GM23248 (cell line): ENCODE measurements around the gene RELN. TPM values are rescaled to one million over a fixed set of nuclear protein-coding genes. Genes with fewer than 3 reads are reported as not detected.
A peak's percentile ranks its signal among the peaks of the same experiment; 100 is the strongest.
"Not testable (repeated sequence)": the region's sequence is repeated elsewhere in the genome, so short reads cannot be mapped to it uniquely, and the experiment has no call there.

Experiments
- DNase-seq: peaks from one replicate; pipeline ENCODE4 v3.0.0-alpha.2; 2015
- H2AFZ ChIP-seq: fragments of 200-600 bp; sonication (generic); 2 replicates; pipeline ENCODE4 v1.6.1; 2016; ENCODE audit warnings: antibody characterized with exemption
- H3F3A ChIP-seq: fragments of 200-600 bp; sonication (generic); 2 replicates; pipeline ENCODE4 v1.6.1; 2016; ENCODE audit warnings: mild to moderate bottlenecking, antibody characterized with exemption, mixed run types; ENCODE audit not compliant: insufficient read depth
- H3K27ac ChIP-seq: fragments of 200-600 bp; sonication (generic); 2 replicates; pipeline ENCODE4 v1.5.1; 2016; ENCODE audit warnings: mild to moderate bottlenecking
- H3K27me3 ChIP-seq: fragments of 200-600 bp; sonication (generic); replicated peaks from 2 replicates; pipeline ENCODE4 v1.6.1; 2016; ENCODE audit warnings: mild to moderate bottlenecking; ENCODE audit not compliant: insufficient read depth
- H3K36me3 ChIP-seq: fragments of 200-600 bp; sonication (generic); 2 replicates; pipeline ENCODE4 v1.6.1; 2016; ENCODE audit warnings: low read depth, mild to moderate bottlenecking
- H3K4me1 ChIP-seq: fragments of 200-600 bp; sonication (generic); 2 replicates; pipeline ENCODE4 v1.6.1; 2016; ENCODE audit warnings: mild to moderate bottlenecking; ENCODE audit not compliant: insufficient read depth
- H3K4me2 ChIP-seq: fragments of 200-600 bp; sonication (generic); one replicate; pipeline ENCODE4 v1.6.1; 2016; ENCODE audit warnings: mild to moderate bottlenecking; ENCODE audit not compliant: unreplicated experiment
- H3K4me3 ChIP-seq: fragments of 200-600 bp; sonication (generic); 2 replicates; pipeline ENCODE4 v1.5.1; 2016; ENCODE audit warnings: mild to moderate bottlenecking
- H3K79me2 ChIP-seq: fragments of 200-600 bp; sonication (generic); 2 replicates; pipeline ENCODE4 v1.6.1; 2016; ENCODE audit warnings: mild to moderate bottlenecking; ENCODE audit not compliant: insufficient read depth
- H3K9ac ChIP-seq: fragments of 200-600 bp; sonication (generic); 2 replicates; pipeline ENCODE4 v1.6.1; 2016; ENCODE audit warnings: mild to moderate bottlenecking
- H3K9me2 ChIP-seq: fragments of 200-600 bp; sonication (generic); 2 replicates; pipeline ENCODE4 v1.6.1; 2016; ENCODE audit warnings: mixed run types, mild to moderate bottlenecking, moderate library complexity; ENCODE audit not compliant: insufficient read depth
- H3K9me3 ChIP-seq: fragments of 200-600 bp; sonication (generic); one replicate; pipeline ENCODE4 v1.6.1; 2017; ENCODE audit warnings: low read depth
- H4K20me1 ChIP-seq: fragments of 200-600 bp; sonication (generic); 2 replicates; pipeline ENCODE4 v1.6.0; 2016; ENCODE audit not compliant: insufficient read depth
- EZH2 ChIP-seq: fragments of 200-600 bp; sonication (generic); IDR thresholded peaks from 2 replicates; pipeline ENCODE4 v1.6.1; 2018; ENCODE audit warnings: antibody characterized with exemption, mild to moderate bottlenecking; ENCODE audit not compliant: insufficient read depth, poor library complexity, severe bottlenecking
- EZH2phosphoT487 ChIP-seq: fragments of 200-600 bp; sonication (generic); IDR thresholded peaks from 2 replicates; pipeline ENCODE4 v1.6.1; 2018; ENCODE audit warnings: antibody characterized with exemption, moderate library complexity, mild to moderate bottlenecking, low read depth; ENCODE audit not compliant: insufficient read depth
- WGBS, 2 experiments: methylation state at CpG; one replicate each; pipeline ENCODE4 v1.1.6; 2015 to 2017; ENCODE audit warnings: low lambda C conversion rate in 2 of 2, low coverage in 1 of 2; ENCODE audit errors: missing lambda C conversion rate in 2 of 2; 5-methylcytosine and 5-hydroxymethylcytosine counted together
- in situ Hi-C: fragments of 300-500 bp; cut with MboI; formaldehyde crosslinking; loops from 2 replicates; pipeline ENCODE4 v1.15.0; 2020
- polyA plus RNA-seq: library from polyadenylated mRNA; unstranded; fragments of >200 nt; fragmentation: Nextera tagmentation; extraction: Ambion mirVana; gene quantifications from 2 replicates; pipeline ENCODE4 v1.2.1, GENCODE V29; 2016
- total RNA-seq: library from RNA; depleted of rRNA; stranded (reverse); fragments of >200 nt; shearing (Covaris generic); gene quantifications from 2 replicates; pipeline ENCODE4 v1.2.3, GENCODE V29; 2014

The RELN gene
- total and polyA plus RNA-seq, 2 experiments from 2014 or later = 0.76 to 0.97 TPM

DNA sequence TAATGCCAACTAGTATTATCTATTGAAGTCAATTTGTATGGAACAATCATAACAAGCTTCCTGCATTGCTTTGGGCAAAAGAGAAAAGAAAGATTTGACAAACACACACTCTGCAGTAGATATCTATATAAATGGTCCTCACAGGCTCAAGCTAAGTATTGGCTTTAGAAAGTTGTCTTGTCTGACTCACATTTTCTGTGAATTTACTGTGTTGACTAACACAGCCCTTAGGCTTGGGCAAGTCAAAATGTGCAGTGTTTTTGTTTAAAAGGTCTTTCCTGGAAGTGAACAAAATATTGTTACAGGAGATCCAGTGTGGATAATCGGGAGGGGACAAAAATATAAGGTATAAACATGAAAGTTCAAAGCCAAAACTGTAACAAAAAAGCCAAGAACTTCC, 194.4 kb downstream of the RELN start:
- no peak overlapping the region for H3K9ac ChIP-seq
- H3K9me3 ChIP-seq = no peaks in the 10 kb centered on the region
- no peak overlapping the region for H3K4me3 ChIP-seq
- in situ Hi-C loops = no loop called here
- 0 out of 2 replicates have a peak, but pooled peaks cover 7% of the 10 kb centered on the region for H3F3A ChIP-seq
- H3K27ac ChIP-seq = no peak overlapping the region
- no peak overlapping the region for H2AFZ ChIP-seq
- WGBS, 2 experiments = 0% methylated on average over 1 of the region's 1 CpG
- H3K9me2 ChIP-seq = no peaks in the 10 kb centered on the region
- H3K4me2 ChIP-seq = no peak overlapping the region
- no peaks in the 10 kb centered on the region for H3K36me3 ChIP-seq
- TF ChIP-seq EZH2phosphoT487 (no peak), EZH2 (no peak)
- H3K79me2 ChIP-seq = no peaks in the 10 kb centered on the region
- DNase-seq = peak; percentile 60
- H3K4me1 ChIP-seq = peaks cover 5% of the 10 kb centered on the region
- H4K20me1 ChIP-seq = no peaks in the 10 kb centered on the region
- H3K27me3 ChIP-seq = no peaks in the 10 kb centered on the region

GRCh38 chr7:103794424-103794823, 195.0 kb downstream of the RELN start:
- H3F3A ChIP-seq = 0 out of 2 replicates have a peak, but pooled peaks cover 7% of the 10 kb centered on the region
- H4K20me1 ChIP-seq = no peaks in the 10 kb centered on the region
- no peak for TF ChIP-seq EZH2
- no peak for TF ChIP-seq EZH2phosphoT487
- H3K36me3 ChIP-seq = no peaks in the 10 kb centered on the region
- no peak overlapping the region for H3K4me3 ChIP-seq
- in situ Hi-C loops = no loop called here
- H2AFZ ChIP-seq = no peak overlapping the region
- peaks cover 5% of the 10 kb centered on the region for H3K4me1 ChIP-seq
- no peak for DNase-seq
- H3K27ac ChIP-seq = no peak overlapping the region
- H3K9me2 ChIP-seq = no peaks in the 10 kb centered on the region
- no peaks in the 10 kb centered on the region for H3K9me3 ChIP-seq
- H3K9ac ChIP-seq = no peak overlapping the region
- no peaks in the 10 kb centered on the region for H3K79me2 ChIP-seq
- no peak overlapping the region for H3K4me2 ChIP-seq
- 46 to 62% methylated on average over 1 of the region's 1 CpG for WGBS, 2 experiments
- no peaks in the 10 kb centered on the region for H3K27me3 ChIP-seq

DNA sequence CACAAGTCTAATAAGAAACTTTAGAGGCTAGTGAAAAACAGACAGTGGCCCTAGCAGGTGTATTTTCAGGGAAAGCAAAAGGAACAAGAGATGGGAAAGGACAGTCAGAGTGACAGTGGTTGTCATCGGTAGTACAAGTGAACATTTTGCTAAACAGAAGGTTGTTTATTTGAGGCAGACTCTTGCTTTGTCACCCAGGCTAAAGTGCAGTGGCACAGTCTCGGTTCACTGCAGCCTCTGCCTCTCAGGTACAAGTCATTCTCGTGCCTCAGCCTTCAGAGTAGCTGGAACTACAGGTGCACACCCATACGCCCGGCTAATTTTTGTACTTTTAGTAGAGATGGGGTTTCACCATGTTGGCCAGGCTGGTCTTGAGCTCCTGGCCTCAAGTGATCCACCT, 195.8 kb downstream of the RELN start:
- Histone ChIP-seq H3K4me3 (no peak overlapping the region), H3K9me2 (no peaks in the 10 kb centered on the region), H3K27me3 (no peaks in the 10 kb centered on the region), H4K20me1 (no peaks in the 10 kb centered on the region), H3F3A (0 out of 2 replicates have a peak, but pooled peaks cover 7% of the 10 kb centered on the region), H2AFZ (no peak overlapping the region), H3K36me3 (no peaks in the 10 kb centered on the region), H3K9me3 (no peaks in the 10 kb centered on the region), H3K9ac (no peak overlapping the region), H3K27ac (no peak overlapping the region), H3K4me1 (peaks cover 5% of the 10 kb centered on the region), H3K4me2 (no peak overlapping the region), H3K79me2 (no peaks in the 10 kb centered on the region)
- no peak for DNase-seq
- in situ Hi-C loops = no loop called here
- WGBS, 2 experiments = 69 to 71% methylated on average over 5 of the region's 5 CpGs
- TF ChIP-seq EZH2phosphoT487 (no peak), EZH2 (no peak)

DNA sequence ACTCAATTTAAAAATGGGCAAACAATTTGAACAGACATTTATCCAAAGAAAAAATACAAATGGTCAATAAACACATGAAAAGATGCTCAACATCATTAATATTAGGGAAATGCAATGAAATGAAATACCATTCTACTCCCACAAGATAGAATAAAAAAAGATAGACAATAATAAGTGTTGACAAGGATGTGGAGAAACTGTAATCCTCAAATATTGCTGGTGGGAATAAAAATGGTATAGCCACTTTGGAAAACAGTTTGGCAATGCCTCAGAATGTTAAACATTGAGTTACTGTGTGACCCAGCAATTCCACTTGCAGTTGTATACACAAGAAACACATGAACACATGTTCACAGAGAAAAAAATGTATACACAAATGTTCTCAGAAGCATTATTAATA, 197.6 kb downstream of the RELN start:
- Histone ChIP-seq H4K20me1 (no peaks in the 10 kb centered on the region), H3K4me2 (no peak overlapping the region), H3K27me3 (no peaks in the 10 kb centered on the region), H3K9me2 (no peaks in the 10 kb centered on the region), H2AFZ (no peak overlapping the region), H3K27ac (no peak overlapping the region), H3K9ac (no peak overlapping the region), H3K79me2 (no peaks in the 10 kb centered on the region), H3K4me3 (no peak overlapping the region), H3K4me1 (peaks cover 5% of the 10 kb centered on the region), H3K9me3 (no peaks in the 10 kb centered on the region), H3K36me3 (no peaks in the 10 kb centered on the region), H3F3A (0 out of 2 replicates have a peak, but pooled peaks cover 7% of the 10 kb centered on the region)
- in situ Hi-C loops = no loop called here
- no peak for DNase-seq
- TF ChIP-seq EZH2phosphoT487 (no peak), EZH2 (no peak)

GRCh38 chr7:103787041-103787440, 202.4 kb downstream of the RELN start:
- 54 to 63% methylated on average over 1 of the region's 1 CpG for WGBS, 2 experiments

More at GRCh38 chr7:103787041-103787440, 202.4 kb downstream of the RELN start:
- H4K20me1 ChIP-seq, DNase-seq, H3K27ac ChIP-seq, H3K4me1 ChIP-seq, H3K9ac ChIP-seq, in situ Hi-C loops, H3K79me2 ChIP-seq, H3F3A ChIP-seq, H3K4me3 ChIP-seq, H3K36me3 ChIP-seq, H2AFZ ChIP-seq, H3K27me3 ChIP-seq, H3K9me2 ChIP-seq, H3K4me2 ChIP-seq, H3K9me3 ChIP-seq: not testable (repeated sequence)
